Prostate gland (tissue), 2 donors: Measurements from ENCODE around the gene OR5H2.

Experiments
- POLR2AphosphoS5 ChIP-seq: sonication (generic); formaldehyde crosslinking; IDR thresholded peaks from one replicate; pipeline ENCODE4 v1.6.1; 2017; ENCODE audit warnings: antibody characterized with exemption
- TF ChIP-seq, protein P1 (sequence below), 4 experiments: fragments of 200-600 bp in 2 of 4; fragments of 450-650 bp in 2 of 4; sonication (generic) in 2 of 4; IDR thresholded peaks; 1 replicate in 3 of 4; 2 replicates in 1 of 4; pipeline ENCODE4 v1.5.1; 2016 to 2019; ENCODE audit warnings: antibody characterized with exemption in 4 of 4, mild to moderate bottlenecking in 2 of 4, moderate library complexity in 2 of 4

DNA sequence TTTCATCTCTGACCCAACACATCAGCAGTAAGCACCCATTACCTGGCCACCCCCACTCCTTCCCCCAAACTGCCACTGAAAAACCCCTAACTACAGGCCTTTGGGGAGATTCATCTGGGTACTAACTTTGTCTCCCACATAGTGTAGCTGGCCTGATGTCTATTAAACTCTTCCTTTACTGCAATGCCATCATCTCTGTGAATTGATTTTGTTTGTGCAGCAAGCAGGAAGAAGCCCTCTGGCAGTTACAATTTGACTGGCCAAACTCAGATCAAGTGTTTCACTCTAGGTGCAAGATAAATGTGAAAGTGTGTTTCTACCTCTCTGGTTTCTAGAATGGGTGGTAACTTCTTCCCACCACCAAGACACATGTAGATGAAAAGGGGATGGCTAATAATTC, 44.6 kb downstream of the OR5H2 start:
- TF ChIP-seq, protein P1, sequence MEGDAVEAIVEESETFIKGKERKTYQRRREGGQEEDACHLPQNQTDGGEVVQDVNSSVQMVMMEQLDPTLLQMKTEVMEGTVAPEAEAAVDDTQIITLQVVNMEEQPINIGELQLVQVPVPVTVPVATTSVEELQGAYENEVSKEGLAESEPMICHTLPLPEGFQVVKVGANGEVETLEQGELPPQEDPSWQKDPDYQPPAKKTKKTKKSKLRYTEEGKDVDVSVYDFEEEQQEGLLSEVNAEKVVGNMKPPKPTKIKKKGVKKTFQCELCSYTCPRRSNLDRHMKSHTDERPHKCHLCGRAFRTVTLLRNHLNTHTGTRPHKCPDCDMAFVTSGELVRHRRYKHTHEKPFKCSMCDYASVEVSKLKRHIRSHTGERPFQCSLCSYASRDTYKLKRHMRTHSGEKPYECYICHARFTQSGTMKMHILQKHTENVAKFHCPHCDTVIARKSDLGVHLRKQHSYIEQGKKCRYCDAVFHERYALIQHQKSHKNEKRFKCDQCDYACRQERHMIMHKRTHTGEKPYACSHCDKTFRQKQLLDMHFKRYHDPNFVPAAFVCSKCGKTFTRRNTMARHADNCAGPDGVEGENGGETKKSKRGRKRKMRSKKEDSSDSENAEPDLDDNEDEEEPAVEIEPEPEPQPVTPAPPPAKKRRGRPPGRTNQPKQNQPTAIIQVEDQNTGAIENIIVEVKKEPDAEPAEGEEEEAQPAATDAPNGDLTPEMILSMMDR (IDR thresholded peaks at IDR 0.05): no peak
- TF ChIP-seq POLR2AphosphoS5: no peak
